GM06990 (cell line): ENCODE data around the gene NFATC3.
"Not testable (repeated sequence)": the region's sequence is repeated elsewhere in the genome, so short reads cannot be mapped to it uniquely, and the experiment has no call there.

ENCODE experiments used
- DNase-seq: peaks from one replicate; pipeline ENCODE4 v3.0.0-alpha.2; 2011; ENCODE audit not compliant: insufficient read length; ENCODE audit errors: extremely low read depth
- H3K27me3 ChIP-seq: replicated peaks from 2 replicates; pipeline ENCODE4 v1.6.0; 2011; ENCODE audit warnings: low read length; ENCODE audit not compliant: control insufficient read depth, insufficient read depth
- H3K36me3 ChIP-seq: 2 replicates; pipeline ENCODE4 v1.5.1; 2011; ENCODE audit warnings: low read length; ENCODE audit not compliant: control insufficient read depth, insufficient read depth
- H3K4me3 ChIP-seq: replicated peaks from 2 replicates; pipeline ENCODE4 v1.5.1; 2011; ENCODE audit warnings: low read depth, mild to moderate bottlenecking, control low read depth, low read length
- CTCF ChIP-seq: IDR thresholded peaks from 2 replicates; pipeline ENCODE4 v1.5.1; 2011; ENCODE audit warnings: low read length, control low read depth, mild to moderate bottlenecking, inconsistent platforms; ENCODE audit not compliant: insufficient read depth, poor library complexity, severe bottlenecking

The NFATC3 gene

GRCh38 chr16:68162413-68162812 lies 77.2 kb downstream of the NFATC3 start:
- H3K36me3 ChIP-seq = peaks cover 6% of the 10 kb centered on the region
- no peak for DNase-seq
- no peak for TF ChIP-seq CTCF
- no peak overlapping the region for H3K4me3 ChIP-seq
- H3K27me3 ChIP-seq = no peaks in the 10 kb centered on the region

DNA sequence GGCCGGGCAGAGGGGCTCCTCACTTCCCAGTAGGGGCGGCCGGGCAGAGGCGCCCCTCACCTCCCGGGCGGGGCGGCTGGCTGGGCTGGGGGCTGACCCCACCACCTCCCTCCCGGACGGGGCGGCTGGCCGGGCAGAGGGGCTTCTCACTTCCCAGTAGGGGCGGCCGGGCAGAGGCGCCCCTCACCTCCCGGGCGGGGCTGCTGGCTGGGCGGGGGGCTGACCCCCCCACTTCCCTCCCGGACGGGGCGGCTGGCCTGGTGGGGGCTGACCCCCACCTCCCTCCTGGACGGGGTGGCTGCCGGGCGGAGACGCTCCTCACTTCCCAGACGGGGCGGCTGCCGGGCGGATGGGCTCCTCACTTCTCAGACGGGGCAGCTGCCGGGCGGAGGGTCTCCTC lies 78.1 kb downstream of the NFATC3 start:
- not testable (repeated sequence) for H3K27me3 ChIP-seq, H3K4me3 ChIP-seq, H3K36me3 ChIP-seq, DNase-seq

- Histone ChIP-seq H3K4me3 (no peak overlapping the region), H3K27me3 (no peaks in the 10 kb centered on the region), H3K36me3 (peaks cover 2% of the 10 kb centered on the region)
- no peak for DNase-seq
- TF ChIP-seq CTCF = no peak
These were observed 81.1 kb downstream of the NFATC3 start for GRCh38 chr16:68166264-68166663.

GRCh38 chr16:68179196-68179795 lies 94.1 kb downstream of the NFATC3 start:
- Histone ChIP-seq H3K4me3 (no peak overlapping the region), H3K27me3 (no peaks in the 10 kb centered on the region), H3K36me3 (peaks cover 3% of the 10 kb centered on the region; the same call in 1 of the 2 replicates)
- no peak for DNase-seq
- TF ChIP-seq CTCF = no peak

DNA sequence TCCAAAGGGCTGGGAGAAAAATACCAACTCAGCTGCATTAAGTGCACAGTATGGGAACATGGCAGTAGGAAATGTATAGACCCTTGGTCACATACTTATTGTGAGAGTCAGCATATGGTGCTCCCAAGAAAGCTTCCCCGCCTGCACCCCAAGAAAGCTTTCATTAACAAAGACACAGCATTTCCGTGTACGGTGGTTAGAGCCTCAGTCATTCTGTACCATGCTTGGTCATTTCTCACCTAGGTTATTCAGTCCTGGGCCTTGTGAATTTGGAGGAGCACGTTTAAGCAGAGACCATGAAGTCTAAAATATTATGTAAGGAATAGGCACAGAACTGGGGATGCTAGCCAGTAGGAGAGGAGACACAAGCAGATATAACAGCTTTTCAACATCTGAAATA lies 94.7 kb downstream of the NFATC3 start:
- peaks cover 3% of the 10 kb centered on the region; the same call in 1 of the 2 replicates for H3K36me3 ChIP-seq
- no peak overlapping the region for H3K4me3 ChIP-seq
- no peak for TF ChIP-seq CTCF
- DNase-seq = no peak
- H3K27me3 ChIP-seq = no peaks in the 10 kb centered on the region

DNA sequence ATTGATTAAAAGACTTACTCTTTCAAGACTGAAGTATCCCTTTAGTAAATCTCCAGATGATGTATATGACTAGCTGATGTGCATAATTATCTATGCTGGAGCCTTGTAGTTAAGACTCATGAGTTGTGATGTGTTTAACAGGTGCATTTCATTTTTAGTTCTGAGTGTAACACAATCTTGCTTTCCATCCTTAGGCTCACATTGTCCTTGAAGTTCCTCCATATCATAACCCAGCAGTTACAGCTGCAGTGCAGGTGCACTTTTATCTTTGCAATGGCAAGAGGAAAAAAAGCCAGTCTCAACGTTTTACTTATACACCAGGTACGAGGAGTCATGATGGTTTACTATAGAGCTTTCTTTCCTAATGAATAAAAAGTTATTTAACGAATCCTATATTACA lies 97.9 kb downstream of the NFATC3 start:
- Histone ChIP-seq H3K36me3 (peaks cover 12% of the 10 kb centered on the region), H3K4me3 (no peak overlapping the region)

More for the DNA sequence above, 97.9 kb downstream of the NFATC3 start:
- no peaks in the 10 kb centered on the region for H3K27me3 ChIP-seq
- TF ChIP-seq CTCF = no peak
- no peak for DNase-seq
